Measurements from ENCODE around the gene CTSK.

GRCh38 chr1:150765296-150765976 lies 42.6 kb downstream of the CTSK start, which contains the start of gene CTSS:
- TF ChIP-seq CTCF (IDR thresholded peaks at IDR 0.05), result no peak
- TF ChIP-seq POLR2A (IDR thresholded peaks at IDR 0.05), result no peak
